Measurements from ENCODE around the gene LCP1.
A peak's percentile ranks its signal among the peaks of the same experiment; 100 is the strongest.

The LCP1 gene

DNA sequence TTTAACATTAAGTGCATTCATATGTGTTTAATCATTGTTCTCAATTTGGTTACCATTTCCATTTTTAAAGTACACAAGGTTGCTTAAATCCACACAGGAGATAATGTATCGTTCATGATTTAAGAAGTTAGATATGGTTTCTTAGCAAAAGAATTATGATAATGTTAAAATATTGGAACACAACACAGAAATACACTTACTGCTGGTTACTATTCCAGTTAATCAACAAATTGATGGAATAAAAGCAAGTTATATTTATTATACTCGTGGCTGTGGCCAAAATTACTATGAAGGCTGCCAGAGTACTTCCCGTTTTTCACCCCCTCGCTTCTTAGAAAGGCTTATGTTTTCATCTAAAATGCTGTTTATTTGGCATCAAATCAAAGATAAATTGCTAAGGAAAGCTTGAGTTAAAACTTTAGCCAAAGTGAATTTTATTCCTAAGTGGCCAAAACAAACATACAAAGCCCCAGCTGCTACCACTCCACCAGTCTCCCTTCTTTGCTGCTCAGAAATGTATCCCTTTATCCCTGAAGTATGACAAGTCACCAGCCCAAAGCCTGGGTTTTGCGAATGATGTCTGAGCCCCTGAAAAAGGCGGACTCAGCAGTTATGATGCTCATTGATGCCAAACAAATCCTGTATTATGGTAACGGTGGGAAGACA is 27.7 kb downstream of the LCP1 start:
- DNase-seq: no peak

DNA sequence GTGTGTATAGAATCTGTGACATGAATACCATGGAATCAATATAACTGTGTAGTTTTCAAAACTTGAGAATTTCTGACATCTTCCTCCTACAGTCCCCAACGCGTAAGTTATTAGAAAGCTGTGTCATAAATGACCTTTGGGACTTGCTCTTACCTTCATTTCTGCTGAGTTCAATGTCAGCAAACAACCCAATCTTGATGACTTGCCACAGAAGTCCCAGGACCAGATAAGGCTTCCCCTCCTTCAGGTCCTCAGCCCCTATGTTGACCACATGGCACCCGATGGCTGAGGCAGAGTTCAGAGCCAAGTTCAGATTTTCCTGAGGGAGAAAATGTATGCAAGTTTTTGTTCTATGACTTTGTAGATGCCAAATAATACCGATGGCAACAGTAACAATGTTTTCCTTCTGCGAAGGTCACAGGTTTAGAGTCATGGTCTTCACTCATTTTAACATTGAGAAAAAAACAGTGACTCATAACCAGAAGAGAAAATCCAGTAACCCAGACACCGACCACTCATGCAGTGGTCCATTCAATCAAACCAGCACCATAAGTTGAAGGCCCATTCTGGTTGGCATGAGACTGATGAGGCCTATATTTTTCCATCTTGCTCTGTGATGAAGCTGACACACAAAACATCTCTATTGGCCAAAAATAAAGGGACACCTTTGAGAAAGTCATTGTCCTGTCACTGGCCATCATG is 29.2 kb downstream of the LCP1 start:
- DNase-seq: no peak

DNA sequence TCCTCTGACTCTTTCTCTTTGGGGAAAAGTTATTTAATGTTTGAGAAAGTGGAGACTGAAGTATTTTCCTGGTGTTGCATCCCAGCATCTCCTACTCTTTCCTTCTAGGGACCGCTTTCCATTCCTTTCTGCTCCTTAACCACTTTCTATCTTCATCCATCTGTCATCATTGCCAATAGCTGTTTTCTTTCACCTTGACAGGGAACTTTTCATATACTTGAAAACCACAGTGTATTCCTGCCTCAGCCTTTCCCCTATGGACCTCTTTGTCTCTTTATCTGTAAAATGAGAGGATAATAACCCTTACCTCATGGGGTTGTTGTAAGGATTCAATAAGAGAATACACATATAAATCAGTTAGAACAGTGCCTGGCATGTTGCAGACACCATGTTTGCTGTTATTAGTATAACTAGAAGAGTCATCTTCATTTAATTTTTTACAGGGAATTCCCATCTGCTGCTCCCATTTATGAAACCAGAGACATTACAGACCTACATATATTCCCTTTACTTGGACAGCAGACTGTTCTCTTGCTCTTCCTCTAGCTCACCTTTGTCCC is 31.8 kb downstream of the LCP1 start:
- DNase-seq: no peak

DNA sequence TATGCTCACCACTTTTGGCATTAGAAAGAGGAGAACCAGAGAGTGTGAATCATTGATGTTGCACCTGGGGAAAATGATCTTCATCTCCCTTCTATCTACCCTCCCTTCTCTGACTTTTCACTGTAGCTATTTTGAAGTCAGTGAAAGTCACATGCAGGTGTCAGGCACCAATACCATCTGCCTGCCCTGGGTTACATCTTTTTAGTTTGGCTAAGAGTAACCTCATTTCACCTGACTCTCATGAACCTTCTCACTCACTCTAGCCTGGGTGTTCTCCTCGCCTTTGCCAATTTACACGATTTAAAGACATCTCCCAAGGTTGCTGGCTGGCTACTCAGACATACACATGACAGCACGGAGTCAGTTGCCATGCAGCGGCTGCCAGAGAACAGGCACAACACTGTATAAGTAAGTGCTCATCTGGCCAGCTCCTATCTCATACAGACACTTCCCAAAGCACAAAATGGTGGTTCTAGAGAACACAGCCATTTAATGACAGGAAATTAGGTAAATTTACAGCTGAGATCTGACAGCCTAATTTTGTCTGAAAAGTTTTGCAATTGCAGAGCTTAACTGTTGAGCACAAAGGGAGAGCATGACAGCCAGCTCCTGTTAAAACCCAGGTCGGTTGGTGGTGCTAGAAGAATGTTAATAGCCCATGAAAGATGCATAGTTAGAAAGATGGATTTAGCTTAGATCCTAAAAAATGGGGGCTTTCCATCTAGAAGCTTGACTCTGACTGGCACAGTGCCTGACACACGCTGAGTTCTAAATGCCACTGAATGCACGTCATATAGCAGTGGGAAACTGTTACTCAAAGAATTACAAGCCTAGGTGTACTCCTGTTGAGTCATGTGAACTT is 32.5 kb downstream of the LCP1 start:
- no peak for DNase-seq

DNA sequence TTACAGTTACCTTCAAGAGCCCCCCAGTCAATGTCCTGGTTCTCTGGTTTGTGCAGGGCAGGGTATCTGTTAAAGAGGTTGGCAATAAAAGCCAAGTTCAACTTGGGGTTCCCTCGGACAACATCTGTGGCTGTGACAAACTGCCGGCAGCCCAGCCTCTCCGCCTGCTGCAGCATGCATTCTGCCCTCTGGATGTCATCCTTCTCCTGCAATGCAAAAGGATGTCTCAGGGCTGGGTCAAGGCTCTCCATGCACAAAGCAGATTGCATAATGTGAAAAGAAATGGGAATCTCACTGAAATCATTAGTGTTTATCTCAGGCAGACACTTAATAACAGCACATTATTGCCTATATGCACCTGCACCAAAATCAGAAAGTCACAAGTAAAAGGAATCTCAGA is 35.1 kb downstream of the LCP1 start:
- no peak for DNase-seq

DNA sequence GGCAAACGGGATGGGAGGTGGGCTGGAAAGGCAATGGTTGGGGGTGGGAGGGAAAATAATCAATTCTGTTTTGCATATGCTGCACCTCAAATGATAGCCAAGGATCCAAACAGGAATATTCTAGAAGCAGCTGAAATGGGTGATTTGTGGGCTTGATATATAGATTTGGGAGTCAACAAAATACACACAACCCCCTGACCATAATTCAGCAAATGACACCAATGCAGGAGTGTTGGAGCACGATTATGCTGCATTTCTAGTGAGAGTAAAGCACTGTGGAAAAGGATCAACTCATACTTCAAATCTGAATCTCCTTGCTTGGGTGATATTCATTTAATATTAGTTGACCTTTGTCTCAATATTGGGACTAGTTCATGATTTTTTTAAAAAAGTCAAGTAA is 36.0 kb downstream of the LCP1 start:
- DNase-seq: no peak

DNA sequence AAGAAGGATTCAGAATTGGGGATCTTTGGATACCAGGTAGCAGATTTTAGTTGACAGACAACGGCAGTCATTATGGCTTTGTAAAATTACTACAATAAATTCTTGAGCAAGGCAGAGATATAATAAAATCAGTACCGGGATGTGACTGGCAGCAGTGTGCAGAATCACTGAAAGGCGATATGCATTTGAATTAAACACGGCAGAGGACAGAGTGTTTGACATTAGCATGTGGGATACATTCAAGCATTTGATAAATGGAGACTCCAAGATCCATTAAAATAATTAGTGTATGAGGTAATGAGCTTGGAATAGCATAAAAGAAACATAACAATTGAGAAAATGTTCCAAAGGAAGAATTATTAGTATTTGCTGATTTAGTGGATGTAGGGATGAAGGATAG is 36.8 kb downstream of the LCP1 start:
- no peak for DNase-seq

DNA sequence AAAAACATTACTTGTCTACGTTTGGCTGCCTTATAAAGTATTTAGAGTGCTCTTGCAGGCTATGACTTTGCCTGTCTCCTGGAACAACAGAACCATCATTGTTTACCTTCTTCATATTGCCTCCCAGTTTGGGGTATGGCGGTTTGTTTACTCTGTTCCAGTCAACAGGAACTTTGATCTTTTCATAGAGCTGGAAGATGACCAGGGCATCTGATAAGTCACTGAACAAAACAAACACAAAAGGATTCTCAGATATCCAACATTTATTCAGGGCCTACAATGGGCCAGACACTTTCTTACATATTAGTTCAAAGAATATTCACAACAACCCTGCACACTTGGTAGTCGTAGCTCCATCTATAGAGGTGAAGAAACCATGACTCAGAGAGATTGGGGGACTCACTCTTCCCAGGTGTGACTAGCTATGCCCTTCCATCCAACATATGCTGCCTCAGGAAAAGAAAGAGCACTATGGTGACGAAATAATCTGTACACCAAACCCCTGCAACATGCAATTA is 38.7 kb downstream of the LCP1 start:
- no peak for DNase-seq

DNA sequence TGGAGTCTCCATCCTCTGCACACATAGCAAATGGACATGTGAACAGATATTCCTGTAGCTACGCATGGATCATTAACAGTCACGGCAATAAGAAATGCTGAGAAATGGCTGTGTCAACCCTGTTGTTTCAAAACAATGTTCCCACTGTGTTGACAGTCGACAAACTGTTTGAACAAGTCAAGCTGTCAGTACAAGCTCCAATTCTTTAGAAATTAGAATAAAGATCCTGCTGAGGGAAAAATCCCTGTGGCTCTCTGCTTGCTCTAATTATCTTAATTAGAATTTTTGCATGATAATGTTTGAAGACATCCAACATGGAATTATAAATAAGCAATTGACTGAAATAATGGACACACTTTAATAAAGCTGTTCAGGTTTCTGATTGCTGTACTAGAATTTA is 39.2 kb downstream of the LCP1 start:
- no peak for DNase-seq

DNA sequence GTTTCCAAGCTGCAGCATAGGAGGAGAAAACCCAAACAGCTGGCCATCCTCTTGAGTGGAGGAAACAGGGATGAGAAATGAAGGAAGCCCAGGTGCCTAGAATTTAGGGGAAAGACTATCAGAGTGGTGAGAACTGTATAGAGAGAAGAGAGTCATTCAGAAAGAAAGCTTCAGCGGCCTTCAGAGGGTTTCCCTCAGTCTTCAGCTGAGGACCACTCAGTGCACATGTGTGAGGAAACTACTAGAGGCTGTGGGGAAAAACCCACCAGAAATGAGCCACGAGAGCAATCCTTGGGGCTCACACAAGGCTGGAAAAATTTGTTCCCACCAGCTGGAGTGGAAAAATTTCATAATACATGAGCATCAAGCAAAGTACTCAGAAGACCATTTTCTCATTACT is 41.9 kb downstream of the LCP1 start:
- DNase-seq: no peak

DNA sequence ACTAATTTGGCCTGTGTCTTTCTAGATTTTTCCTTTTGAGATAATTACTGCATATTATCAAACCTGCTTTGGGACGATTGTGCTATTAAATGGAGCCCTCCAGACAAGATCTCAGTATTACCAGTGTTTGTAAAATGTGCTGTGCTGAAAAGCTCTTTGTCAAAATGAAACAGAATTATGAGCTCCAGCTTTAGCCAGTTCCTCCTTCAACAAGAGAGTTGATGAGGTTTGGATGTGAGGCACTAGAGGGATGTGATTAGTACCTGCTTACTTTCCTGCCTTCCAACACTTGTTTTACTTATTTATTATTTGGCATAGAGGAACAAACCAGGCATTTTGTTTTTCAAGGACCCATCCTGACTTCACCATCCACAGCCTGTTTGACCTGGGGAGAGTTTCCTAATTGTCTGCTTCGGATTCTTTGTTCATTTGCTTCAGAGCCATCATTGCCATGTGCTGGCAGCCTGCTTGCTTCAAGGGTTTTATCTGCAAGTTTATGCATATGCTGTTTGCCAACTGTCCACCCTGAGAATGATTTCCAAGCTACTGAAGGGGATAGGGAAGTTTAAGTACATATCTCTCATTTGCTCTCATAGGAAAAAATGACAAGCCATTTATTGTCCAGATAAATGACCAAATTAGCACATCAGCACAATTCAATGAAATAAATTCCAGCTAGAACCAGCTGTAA is 44.2 kb downstream of the LCP1 start:
- no peak for DNase-seq

DNA sequence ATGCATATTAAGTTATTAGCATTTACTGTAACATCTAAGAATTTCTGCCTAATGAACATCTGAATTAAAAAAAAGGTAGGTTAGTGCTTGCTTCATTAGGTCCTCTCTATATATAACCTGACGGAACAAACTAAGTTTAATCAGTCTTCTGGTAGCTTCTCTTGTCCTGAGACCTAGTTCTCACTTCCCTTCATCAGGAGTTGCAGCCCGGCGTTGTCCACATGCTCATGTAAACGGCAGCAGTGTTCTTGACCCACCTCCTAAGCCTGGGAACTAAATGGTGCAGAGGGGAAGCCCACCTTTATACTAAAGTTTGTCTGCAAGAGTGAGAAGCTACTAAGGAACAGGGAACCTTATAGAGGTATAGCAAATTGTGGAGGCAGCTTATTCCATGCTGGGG is 45.3 kb downstream of the LCP1 start:
- no peak for DNase-seq

DNA sequence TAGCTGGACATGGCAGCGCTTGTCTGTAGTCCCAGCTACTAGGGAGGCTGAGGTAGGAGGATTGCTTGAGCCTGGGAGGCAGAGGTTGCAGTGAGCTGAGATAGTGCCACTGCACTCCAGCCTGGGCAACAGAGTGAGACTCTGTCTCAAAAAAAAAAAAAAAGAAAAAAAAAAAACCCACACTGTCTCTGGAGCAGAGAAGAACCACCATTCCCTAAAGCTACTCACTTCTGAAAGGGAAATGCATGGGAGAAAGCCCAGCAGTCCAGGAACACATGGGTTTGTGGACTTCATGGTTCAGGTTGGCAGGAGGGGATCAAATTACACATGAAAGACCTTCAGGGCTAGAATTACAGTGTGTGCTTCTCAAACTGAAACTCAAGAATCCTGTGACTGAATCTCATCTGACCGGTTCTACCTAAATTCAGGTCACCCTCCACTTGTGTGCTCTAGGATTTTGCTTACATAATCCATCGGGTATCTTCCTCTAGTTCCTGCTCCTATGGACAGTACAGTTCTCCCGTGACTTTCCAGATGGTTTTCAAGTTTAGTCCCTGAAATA is 46.9 kb downstream of the LCP1 start:
- peak in 1 of 2 experiments; percentile 11 for DNase-seq

DNA sequence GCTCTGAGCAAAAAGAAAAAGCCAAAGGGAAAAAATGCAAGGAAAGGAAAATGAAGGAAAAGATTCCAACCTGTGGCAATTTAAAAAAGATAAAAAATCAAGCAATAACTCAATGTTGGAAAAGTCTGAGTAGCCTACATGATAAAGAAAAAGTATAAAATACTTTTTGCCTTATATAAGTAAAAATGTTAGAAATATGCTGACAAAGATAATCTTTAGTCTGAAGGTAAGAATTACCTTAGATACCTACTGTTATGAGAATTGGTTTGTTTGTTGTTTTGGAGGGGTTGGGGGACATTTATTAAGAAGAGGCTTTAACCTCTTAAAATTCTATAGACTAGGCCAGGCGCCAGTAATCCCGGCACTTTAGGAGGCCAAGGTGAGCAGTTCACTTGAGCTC is 47.5 kb downstream of the LCP1 start:
- no peak for DNase-seq

DNA sequence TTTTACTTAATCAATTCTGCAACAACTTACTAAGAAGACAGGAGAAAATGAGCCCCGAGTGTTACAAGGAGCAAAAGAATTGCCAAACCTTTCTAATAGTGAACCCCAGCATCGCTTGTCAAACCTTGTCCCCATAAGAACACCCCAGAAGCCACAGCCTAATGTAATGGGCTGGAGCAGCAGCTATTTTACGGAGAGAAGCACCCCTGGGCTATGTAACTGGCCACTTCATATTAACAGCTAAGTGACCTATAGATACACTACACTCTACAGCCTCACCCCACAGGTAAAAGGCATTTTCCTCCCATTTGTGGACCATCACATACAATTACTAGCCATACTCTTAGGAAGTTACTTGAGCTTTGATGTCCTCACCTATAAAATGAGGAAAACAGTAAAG is 49.9 kb downstream of the LCP1 start:
- DNase-seq: no peak

DNA sequence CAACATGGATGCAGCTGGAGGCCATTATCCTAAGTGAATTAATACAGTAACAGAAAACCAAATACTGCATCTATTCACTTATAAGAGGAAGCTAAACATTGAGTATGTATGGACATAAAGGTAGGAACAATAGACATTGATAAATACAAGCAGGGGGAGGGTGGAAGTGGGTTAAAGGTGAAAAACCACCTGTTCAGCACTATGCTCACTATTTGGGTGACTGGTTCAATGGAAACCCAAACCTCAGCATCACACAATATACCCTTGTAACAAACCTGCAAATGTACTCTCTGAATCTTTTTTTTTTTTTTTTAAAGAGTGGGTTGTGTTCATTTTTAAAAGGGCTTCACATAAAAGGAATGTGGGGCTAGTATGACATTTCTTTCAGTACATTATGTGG is 50.3 kb downstream of the LCP1 start:
- no peak for DNase-seq

DNA sequence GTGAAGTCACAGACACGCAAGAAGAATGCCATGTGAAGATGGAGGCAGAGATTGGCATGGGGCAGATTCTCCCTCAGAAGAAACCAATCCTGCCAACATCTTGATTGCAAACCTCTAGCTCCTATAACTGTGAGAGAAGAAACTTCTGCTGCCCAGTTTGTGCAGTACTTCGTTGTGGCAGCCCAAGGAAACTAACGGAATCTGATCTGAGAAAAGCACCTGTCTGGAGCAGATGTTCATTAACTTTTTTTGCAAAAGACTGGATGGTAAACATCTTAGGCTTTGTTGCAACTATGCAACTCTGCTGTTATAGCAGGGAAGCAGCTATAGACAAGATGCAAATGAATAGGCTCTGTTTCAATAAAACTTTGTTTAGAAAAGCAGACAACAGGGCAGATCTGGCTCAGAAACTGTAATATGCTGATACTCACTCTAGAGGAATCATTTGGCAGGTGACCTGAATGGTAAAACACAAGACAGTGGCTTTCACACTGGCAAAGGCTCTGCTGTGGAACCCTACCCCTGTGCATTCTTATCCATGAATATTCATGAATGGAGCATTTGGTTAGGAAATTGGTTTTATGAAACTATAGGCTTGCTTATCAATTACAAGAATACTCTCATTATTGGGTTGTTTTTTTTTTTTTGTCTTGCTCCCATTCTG is 51.9 kb downstream of the LCP1 start:
- no peak for DNase-seq

DNA sequence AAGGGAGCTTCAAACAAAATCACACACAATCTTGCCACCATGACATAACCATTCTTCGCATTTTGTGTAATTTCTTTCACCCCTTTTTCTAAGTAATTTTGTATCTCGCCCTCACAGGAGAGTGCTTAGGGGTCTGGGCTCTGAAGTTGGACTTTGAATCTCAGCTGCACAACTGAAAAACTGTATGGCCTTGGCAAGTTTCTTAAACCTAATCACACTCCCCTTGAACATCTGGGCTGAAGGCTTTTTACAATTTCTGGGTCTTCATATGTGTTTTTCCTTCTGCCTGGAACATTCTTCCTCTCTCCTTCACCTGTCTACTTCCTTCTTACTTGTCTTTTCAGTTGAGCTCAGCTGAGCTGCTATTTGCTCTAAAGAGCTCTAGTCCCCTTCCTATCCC is 52.9 kb downstream of the LCP1 start:
- no peak for DNase-seq

DNA sequence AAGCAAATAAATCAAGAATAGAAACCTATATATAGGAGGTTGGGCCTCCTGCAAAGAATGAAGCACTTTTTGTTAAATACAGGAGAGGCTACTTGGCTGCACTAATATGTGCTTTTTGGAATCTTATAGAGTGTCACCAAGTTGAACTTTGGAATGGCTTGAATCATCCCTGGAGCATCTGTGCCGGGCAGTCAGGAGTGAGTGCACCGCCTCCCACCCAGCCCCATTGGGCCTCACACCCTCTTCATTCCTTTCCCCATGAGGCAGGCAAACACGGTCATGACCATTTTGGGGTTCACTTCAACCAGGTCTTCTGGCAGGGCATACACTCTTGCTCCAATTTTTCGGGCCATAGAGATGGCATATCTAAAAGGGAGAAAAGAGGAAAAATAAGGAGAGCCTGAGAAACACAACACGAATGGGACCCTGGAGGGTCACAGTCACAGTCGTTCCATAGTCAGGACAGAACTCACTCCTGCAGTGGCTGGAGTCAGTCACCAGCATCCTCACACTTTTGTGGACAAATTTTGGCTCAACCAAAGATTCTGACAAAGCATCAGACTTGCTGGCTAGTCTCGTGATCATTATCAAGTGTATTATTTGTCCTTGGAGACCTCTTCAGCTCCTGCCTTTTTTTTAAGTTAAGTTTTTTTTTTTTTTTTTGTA is 54.5 kb downstream of the LCP1 start:
- DNase-seq: no peak

DNA sequence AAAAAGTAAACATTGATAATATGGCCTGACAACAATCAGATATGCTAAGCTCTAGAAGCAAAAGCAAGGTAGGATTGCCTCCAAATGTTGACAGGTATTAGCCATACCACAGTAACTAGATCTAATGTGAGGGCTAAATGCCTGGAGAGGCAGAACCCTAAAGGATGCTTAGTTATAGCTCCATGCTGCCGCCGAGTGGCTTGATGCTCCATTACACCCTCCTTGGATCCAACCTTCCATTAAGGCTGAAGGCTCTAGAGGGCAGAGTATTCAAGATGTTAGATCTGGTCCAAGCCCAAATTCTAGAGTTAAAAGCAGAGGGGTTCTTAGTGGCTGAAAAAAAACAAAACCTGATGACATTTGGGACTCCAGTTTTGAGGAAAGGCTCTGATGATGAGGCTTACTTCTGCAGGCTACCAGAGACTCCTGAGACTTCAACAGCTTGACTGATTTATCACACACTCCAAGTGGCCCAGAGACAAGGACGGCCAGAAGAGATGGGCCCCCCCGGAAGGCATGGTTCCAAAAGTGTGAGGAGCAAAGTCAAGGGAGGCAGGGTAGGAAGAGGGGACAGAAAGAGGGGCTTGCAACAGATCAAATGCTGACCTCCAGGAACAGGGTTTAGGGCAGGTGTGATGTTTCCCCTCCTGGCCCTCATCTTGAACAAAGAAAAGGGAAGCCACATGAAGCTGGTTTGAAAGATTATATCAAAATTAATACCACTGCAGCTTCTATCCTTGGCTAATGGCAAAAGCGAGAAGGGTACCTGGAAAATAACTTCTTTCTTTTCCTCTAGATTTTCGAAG is 55.2 kb downstream of the LCP1 start:
- DNase-seq: peak; percentile 36 to 37

Measured in NCI-H187 (cell line).